DOHH2 (cell line): ENCODE results near the gene EFCAB9.

Experiments used
- EZH2phosphoT487 ChIP-seq: fragments of 200-600 bp; sonication (generic); IDR thresholded peaks from 2 replicates; pipeline ENCODE4 v1.6.1; 2017; ENCODE audit warnings: borderline replicate concordance, mild to moderate bottlenecking, antibody characterized with exemption, low read length, moderate library complexity, mixed read lengths
- TF ChIP-seq, protein P1 (sequence below): fragments of 200-600 bp; sonication (generic); IDR thresholded peaks from one replicate; pipeline ENCODE4 v1.5.1; 2014; ENCODE audit warnings: antibody characterized with exemption, mild to moderate bottlenecking, low read depth, low read length; ENCODE audit not compliant: poor library complexity, severe bottlenecking

- no peak for TF ChIP-seq EZH2phosphoT487
- TF ChIP-seq, protein P1, sequence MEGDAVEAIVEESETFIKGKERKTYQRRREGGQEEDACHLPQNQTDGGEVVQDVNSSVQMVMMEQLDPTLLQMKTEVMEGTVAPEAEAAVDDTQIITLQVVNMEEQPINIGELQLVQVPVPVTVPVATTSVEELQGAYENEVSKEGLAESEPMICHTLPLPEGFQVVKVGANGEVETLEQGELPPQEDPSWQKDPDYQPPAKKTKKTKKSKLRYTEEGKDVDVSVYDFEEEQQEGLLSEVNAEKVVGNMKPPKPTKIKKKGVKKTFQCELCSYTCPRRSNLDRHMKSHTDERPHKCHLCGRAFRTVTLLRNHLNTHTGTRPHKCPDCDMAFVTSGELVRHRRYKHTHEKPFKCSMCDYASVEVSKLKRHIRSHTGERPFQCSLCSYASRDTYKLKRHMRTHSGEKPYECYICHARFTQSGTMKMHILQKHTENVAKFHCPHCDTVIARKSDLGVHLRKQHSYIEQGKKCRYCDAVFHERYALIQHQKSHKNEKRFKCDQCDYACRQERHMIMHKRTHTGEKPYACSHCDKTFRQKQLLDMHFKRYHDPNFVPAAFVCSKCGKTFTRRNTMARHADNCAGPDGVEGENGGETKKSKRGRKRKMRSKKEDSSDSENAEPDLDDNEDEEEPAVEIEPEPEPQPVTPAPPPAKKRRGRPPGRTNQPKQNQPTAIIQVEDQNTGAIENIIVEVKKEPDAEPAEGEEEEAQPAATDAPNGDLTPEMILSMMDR = no peak
These were observed 4.9 kb upstream of the EFCAB9 start for GRCh38 chr5:172188893-172189692.
